GM18861 (cell line): ENCODE results near the gene NRIP2.

Experiments used
- ATAC-seq: cut with Tn5 transposase; IDR thresholded peaks from one replicate; pipeline ENCODE4 v1.9.1; 2021; ENCODE audit not compliant: unreplicated experiment

Gene NRIP2

DNA sequence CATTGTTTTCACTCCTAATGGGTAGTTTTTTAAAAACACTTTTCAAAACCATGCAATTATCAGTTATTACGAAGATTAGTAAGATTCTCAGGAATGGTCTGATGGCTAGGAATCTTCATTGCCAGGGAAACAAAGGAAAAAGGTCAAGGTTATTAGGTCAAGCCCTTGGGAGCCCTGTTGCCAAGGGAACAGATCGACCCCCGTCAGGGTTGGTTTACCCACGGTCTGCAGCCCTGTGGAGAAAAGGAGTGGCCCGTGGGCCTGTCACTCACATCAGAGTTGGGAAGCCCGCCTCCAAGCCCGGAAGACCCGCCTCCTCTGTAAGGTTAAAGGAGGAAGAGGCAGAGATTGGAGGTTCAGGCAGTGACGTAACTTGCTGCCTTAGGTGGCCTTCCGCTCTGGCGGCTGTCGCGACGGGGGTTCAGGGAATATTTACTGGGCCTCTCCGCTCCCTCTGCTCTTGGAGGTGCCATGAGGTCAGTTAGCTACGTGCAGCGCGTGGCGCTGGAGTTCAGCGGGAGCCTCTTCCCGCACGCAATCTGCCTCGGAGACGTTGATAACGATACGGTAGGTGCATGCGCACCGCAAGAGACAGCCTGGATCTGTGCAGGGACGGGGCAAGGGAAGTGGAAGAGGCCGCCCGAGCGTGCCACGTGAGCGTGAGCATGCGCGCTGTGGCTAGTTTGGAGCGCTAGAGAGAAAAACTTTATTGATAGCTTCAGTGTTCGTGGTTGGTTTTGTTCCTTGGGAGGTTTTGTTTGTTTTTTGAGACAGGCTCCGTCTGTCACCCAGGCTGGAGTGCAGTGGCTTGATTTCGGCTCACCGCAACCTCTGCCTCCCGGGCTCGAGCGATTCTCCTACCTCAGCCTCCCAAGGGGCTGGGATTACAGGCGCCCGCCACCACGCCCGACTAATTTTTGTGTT lies 22.3 kb downstream of the NRIP2 start, which contains the start of gene ITFG2:
Gene ITFG2 (plus strand): TSS at position 379 of the 924 bp plus-strand sequence. CDS start 93 bp downstream, at position 472.
- peak; percentile 91 for ATAC-seq

DNA sequence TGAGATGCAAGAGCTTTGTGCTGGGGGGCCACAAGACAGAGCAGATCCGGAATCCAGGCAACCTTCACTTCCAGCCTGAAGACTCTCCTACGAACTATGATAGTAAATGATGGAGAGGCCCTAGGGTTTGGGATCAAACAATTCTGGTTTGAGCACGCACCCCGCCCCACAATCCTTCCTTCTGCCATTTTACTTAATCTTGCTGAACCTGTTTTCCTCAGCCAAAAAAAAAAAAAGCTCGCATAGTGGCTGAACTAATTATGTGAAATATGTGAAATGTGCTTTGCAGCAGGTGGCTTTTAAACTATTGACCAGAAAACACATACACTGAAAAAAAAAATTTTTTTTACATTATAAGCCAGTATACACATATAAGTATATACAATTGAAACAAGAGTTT lies 23.0 kb downstream of the NRIP2 start:
- no peak for ATAC-seq

DNA sequence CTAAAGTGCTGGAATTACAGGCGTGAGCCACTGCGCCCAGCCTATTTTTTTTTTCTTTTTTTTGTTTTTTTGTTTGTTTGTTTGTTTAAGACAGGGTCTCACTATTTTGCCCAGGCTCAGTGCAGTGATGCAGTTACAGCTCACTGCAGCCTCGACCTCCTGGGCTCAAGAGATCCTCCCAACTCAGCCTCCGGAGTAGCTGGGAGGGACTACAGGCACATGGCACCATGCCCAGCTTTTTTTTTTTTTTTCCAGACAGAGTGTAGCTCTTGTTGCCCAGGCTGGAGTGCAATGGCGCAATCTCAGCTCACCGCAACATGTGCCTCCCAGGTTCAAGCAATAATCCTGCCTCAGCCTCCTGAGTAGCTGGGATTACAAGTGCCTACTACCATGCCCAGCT lies 28.1 kb downstream of the NRIP2 start:
- ATAC-seq = no peak

DNA sequence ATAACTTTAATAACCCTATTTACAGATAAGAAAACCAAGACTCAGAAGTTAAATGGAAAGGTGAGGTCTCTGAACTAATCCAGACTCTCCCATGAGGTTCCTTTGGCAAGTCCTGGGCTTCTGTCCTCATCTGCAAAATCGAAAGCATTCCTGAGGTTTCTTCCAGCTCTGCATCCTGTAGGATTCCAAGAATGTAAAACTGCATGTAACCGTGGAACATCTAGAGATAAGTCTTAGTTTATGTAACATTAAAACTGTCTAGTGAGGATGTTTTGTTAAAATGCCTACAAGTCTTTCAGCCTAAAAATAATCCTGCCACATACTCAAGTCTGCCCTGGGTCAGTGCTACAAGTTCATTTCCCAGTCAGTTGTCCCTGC lies 29.7 kb downstream of the NRIP2 start:
- no peak for ATAC-seq

DNA sequence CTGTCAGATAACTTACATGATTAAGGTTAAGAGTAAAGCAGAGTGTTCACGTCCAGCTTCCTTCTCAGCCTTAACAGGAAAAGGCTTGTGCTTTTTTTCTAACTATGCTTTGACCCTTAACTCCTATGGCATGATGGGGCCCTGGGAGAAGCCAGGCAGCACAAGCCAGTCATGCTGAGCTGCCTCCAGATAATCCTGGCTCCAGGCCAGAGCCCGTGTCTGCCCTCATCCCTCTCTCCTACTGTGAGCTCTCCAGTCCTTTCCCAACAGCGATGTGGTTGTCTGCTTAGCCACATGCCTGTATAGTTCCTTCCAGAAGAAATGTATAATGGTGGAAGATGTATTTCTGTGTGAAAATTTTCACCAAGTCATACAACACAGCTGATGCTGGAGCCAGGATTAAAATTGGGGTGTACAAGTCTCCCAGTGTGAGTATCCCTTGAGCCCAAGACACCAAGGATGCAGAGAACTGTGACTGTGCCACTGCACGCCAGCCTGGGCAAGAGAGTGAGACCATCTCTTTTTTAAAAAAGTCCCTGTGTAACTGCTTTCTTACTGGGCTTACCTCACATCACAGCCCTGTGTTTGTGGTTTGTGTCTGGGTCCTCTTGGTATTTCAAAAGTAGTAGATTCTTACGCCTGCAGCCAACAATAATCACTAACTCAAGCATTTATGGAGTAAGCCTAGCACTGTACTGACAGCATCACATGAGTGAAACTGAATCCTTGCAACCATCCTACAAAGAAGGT lies 30.3 kb downstream of the NRIP2 start:
- ATAC-seq = no peak

DNA sequence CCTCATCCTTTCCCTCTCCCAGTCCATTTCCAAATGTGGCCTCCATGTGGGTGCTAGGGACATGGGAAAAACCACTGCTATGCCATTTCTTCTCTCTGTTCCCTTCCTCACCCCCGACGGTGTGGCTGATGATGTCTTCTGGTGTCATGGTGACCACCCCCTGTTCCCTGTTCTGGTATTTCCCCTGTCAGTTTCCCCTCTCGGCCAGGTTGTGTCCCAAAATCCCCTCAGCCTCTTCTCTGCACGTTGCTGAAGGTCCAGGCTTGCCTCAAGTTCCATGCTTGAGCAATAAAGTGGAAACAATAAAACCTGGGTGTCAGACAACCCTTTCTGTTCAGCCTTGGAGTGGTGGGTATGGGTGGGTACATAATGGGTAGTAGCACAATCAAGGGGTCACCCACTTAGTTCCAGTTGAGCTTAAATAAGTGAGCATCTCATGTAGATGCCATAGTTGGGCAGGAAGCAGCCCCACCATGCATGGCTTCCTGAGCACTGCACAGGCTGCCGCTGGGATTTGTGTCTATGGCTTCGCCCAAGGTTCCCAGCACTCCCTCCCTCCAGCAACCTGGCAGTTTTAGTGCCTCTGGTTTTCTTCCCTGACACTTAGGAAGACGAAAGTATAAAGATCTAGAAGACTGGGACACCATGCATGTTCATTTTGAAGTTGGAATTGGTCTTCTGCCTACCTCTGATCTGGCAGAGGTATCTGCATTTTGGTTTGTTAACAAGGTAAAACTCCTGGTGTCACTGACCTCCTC lies 31.0 kb downstream of the NRIP2 start:
- ATAC-seq = no peak

DNA sequence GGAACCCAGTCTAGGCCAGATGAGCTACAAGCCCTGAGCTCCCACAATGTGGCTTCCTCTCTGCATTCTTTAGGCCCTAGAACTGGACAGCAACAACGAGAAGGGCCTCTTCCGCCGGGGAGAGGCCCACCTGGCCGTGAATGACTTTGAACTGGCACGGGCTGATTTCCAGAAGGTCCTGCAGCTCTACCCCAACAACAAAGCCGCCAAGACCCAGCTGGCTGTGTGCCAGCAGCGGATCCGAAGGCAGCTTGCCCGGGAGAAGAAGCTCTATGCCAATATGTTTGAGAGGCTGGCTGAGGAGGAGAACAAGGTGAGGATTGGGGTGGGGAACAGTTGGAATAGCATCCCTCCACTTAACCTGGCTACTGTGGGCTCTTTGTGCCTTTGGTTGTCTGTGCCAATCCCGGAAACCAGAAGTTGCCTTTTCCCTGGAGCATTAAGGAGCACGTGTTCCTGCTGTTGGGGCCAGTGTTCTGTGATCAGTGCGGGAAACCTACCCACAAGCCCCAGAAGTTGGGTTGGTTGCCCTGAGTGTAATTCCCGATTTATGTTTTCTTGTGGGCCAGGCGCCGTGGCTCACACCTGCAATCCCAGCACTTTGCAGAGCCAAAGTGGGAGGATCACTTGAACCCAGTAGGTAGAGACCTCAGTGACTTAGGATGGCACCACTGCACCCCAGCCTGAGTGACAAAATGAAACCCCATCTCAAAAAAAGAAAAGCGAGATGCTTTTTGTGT lies 33.6 kb downstream of the NRIP2 start:
- no peak for ATAC-seq

DNA sequence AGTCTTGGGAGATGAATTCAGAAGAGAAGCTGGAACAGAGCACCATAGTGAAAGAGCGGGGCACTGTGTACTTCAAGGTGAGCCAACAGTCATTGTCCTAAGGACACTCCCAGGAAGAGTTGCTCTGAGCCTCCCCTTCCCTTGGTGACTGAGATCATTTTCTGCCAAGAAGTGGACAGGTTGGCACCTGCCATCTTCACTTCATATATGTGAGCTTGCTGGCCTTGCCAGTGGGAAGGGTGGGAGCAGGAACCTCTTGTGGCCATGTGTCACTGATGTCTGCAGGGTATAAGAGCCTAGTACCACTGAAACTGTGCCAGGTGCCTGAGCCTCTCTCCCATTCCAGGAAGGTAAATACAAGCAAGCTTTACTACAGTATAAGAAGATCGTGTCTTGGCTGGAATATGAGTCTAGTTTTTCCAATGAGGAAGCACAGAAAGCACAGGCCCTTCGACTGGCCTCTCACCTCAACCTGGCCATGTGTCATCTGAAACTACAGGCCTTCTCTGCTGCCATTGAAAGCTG lies 34.7 kb downstream of the NRIP2 start:
- ATAC-seq = no peak

DNA sequence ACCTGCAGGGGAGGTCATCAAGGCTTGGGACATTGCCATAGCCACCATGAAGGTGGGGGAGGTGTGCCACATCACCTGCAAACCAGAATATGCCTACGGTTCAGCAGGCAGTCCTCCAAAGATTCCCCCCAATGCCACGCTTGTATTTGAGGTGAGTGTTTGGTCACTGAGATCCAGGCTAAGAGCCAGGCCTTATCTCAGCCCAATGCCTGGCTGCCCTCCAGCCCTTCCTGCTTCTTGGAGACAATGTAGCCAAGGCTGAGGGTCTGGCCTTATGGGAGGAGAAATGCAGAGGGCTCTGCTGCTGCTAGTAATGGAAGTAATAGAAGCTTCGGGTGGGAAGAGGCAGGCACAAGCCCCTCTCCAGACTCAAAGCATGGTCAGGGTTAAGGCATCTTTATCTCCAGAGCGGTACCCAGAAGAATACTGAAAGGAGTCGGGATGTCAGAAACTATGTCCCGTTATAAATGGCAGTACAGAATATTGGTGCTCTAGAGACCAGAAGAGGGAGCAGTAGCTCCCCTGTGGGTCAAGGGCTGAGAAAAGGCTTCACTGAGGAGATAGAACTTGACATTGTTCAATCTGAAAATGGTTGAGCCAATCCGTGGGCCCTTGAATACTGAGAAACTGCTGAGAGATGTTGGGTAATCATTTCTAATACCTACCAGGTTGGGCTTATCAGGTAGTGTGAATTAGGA lies 37.0 kb downstream of the NRIP2 start:
- ATAC-seq = no peak

DNA sequence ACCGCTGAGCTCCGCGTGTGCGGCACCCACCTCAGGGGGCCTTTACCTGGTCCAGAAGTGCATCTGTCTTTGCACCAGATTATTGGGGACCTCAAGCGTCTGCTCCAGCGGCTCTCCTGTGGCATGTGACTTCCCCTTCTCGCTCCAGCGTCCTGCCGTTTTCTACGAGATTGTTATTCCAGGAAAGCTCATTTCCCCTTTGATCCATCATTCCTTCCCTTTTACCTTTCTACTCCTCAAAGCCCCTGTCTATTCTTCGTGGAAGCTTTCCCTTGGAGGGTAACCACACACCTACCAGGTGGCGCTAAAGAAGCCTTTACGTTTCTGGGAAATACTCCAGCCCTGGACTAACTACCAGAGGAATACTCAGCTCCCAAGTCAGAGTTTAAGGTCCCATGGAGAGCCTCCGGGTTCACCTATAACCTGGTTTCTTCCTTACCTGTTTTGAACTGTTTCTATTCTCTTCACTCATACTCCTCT lies 38.6 kb downstream of the NRIP2 start:
- ATAC-seq = no peak

DNA sequence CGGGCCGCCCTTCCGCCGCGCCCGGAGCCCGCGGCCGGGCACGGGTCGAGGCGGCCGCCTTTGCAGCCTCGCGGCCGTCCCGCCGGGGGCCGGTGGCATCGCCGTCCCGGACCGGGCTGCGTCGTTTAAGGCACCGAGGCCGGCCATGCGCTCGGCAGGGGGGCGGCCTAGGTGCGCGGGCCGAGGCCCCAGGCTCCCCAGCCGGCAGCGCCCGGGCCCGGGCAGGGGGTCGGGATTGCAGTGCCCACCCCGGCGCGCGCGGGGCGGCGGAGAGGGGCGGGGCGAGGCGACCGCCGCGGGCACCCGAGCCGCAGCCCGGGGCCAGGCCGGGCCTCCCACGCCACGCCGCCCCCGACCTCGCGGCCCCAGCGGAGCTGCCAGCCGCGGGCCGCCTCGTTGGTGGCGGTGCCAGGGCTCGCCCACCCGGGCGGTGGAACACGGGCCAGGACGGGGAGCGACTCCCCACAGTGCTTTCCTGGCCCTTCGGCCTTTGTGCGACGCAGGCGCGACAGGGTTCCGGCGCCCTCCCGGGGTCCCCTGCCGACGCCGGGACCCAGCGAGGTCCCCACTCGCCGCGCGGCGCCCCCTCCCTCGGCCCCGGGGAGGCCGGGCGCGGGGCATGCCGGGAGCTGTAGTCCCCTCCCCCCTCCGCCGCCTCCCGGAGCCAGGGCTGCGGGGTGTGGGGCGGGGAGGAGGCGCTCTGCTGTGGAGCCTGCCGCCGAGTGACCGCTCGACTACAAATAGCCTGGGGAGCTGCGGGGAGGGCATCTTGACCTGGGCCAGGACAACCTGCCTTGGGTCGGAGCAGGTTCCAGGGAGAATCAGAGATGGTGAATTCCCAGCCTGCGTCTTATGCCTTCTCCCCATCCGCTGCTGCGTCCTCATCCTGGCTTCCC lies 39.3 kb downstream of the NRIP2 start:
- peak; percentile 53 for ATAC-seq

DNA sequence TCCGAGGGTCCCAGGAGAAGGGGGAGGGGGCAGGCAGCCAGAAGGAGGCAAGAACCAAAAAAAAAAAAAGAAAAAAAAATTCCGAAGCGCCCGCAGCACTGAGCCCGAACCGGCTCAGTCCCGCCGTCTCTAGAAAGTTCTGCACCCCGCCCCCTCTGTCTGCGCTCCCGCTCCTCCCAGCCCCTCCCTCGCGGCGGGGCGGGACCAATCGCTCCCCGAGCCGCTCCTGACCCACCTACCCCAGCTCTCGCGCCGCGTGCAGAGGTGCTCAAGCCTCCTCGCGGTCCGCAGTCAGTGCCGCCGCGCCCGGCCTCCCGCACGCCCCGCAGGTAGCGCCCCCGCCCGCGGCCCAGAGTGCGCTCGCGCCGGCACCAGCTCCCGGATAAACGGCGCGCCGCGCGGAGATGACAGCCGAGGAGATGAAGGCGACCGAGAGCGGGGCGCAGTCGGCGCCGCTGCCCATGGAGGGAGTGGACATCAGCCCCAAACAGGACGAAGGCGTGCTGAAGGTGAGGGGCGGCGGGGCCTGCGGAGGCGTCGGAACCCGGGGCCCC lies 40.0 kb downstream of the NRIP2 start, which contains the start of gene FKBP4:
Gene FKBP4 (plus strand): TSS at position 235 of the 554 bp plus-strand sequence. CDS start 170 bp downstream, at position 405.
- peak; percentile 59 for ATAC-seq

DNA sequence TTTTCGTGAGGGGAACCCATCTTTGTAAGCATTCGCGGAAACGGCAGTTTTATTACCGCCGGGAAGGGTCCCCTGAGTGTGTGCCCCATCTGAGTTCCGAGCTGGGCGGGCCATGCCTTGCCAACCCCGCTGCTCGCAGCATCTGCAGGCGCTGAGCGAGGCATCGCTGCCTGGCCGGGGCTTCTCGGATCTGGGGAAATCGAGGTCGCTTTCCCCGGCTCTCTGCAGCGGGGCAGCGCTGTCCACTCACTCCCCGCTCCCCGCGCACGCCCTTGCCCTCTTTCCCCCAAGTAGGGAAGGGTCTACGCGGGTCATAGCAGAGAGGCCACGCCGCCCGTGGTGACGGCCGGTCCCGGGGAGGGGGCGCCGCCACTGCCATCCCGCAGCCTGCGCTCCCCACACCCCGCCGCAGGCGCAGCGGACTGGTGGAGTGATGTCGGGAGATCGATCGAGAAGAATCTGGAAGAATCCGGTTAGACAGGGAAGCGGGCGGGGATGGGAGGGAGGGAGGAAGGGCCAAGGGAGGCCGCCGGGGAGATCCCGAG lies 40.6 kb downstream of the NRIP2 start:
- ATAC-seq = no peak

DNA sequence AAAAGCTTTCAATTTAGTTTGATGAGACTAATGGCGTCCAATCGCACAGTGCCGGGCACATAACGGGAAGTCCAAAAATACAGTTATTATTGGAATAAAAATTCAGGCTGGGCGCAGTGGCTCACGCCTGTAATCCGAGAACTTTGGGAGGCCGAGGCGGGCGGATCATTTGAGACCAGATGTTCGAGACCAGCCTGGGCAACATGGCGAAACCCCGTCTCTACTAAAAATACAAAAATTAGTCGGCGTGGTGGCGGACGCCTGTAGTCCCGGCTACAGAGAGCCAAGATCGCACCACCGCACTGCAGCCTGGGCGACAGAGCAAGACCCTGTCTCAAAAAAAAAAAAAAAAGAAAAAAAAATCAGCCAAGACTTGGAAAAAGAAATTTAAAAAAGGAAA lies 41.3 kb downstream of the NRIP2 start:
- no peak for ATAC-seq

DNA sequence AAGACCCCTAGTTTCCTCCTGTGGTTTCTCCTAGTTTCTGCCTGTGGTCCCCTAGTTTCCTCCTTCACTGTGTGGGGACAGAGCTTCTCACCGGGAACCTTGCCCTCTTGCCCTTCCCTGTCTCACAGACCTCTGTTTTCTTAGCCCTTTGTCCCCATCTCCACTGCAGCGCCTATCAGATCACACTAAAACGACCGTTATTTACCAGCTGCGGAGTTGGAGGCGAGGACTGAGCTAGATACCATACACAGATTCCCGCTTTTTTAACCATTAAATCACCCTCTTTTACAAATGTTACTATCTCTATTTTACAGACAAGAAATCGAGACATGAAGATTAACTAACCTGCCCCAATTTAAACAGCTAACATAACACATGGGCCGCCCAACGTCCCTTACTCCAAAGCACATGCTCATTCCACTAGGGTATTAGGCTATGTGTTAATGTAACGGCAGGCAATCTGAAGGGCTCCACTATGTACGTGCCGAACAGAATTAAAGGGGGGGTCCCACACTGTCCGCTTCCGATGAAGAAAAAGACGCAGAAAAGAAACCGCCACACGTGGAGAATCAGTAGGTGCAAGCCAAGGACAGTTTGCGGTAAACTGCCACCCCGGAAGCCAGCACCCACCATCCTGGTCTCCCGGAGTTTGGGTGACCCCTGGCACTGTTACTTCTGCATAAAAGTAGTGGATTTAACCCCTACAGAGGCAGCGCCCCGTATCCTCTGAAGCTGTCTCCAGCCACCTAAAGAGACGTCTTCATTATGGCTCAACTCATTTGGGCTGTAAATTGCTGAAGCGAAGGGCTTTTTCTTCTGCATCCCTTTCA lies 41.9 kb downstream of the NRIP2 start:
- no peak for ATAC-seq

DNA sequence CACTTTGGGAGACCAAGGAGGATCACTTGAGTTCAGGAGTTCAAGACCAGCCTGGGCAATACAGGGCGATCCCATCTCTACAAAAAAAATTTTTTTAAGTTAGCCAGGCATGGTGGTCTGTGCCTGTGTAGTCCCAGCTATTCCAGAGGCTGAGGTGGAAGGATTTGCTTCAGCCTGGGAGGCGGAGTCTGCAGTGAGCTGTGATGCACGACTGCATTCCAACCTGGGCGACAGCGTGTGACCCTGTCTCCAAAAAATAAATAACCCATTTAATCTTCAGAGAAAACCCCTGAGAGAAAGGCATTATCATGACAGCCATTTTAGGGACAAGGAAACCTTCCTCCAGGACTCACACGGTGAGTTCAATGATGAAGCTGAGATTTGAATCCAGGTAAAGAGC lies 43.7 kb downstream of the NRIP2 start:
- no peak for ATAC-seq

DNA sequence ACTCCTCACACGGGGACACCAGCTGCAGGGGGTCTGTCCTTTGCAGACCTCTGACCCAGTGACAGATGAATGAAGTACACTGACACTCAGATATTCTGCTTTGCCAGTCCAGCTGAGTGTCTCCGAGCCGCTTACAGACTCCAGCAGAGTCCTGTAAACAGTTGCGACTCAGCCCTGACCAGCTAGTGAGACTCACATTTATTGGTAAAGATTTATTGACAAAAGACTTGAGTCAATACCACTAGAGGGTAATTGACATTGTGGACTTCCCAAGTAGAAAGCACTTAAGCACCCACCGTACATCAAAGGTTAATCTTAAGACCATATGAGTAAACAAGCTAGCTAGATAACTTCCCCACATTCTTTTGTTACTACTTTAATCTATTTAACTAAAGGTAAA lies 49.8 kb downstream of the NRIP2 start:
- no peak for ATAC-seq
